OCI-LY1 (cell line): Measurements from ENCODE around the gene ANO6.

Experiments
- H2AFZ ChIP-seq: fragments of 200-600 bp; sonication (generic), shearing (Covaris generic); 2 replicates; pipeline ENCODE4 v1.6.0; 2014; ENCODE audit warnings: antibody characterized with exemption, mild to moderate bottlenecking, low read length
- H3F3A ChIP-seq: fragments of 200-600 bp; sonication (generic), shearing (Covaris generic); 2 replicates; pipeline ENCODE4 v1.6.0; 2014; ENCODE audit warnings: mild to moderate bottlenecking, antibody characterized with exemption, low read length, moderate library complexity; ENCODE audit not compliant: insufficient read depth
- H3K27ac ChIP-seq: fragments of 200-600 bp; sonication (generic); 2 replicates; pipeline ENCODE4 v1.5.1; 2014; ENCODE audit warnings: low read length, mixed run types, mild to moderate bottlenecking, low read depth; ENCODE audit not compliant: poor library complexity, severe bottlenecking
- H3K27me3 ChIP-seq: fragments of 200-600 bp; sonication (generic); 2 replicates; pipeline ENCODE4 v1.6.0; 2014; ENCODE audit warnings: antibody characterized with exemption, mild to moderate bottlenecking, low read length, moderate library complexity; ENCODE audit not compliant: insufficient read depth
- H3K36me3 ChIP-seq: fragments of 200-600 bp; sonication (generic); 2 replicates; pipeline ENCODE4 v1.6.1; 2014; ENCODE audit warnings: mild to moderate bottlenecking, antibody characterized with exemption, low read length, moderate library complexity, mixed read lengths; ENCODE audit not compliant: insufficient read depth
- H3K4me1 ChIP-seq: fragments of 200-600 bp; sonication (generic); 2 replicates; pipeline ENCODE4 v1.5.1; 2014; ENCODE audit warnings: mild to moderate bottlenecking, low read length, moderate library complexity; ENCODE audit not compliant: insufficient read depth, severe bottlenecking
- H3K4me2 ChIP-seq: fragments of 200-600 bp; sonication (generic), shearing (Covaris generic); 2 replicates; pipeline ENCODE4 v1.6.1; 2014; ENCODE audit warnings: low read length
- H3K4me3 ChIP-seq: fragments of 200-600 bp; sonication (generic); 2 replicates; pipeline ENCODE4 v1.5.1; 2014; ENCODE audit warnings: low read length, low read depth, mild to moderate bottlenecking, mixed read lengths; ENCODE audit not compliant: poor library complexity, severe bottlenecking
- H3K79me2 ChIP-seq: fragments of 200-600 bp; shearing (Covaris generic); 2 replicates; pipeline ENCODE4 v1.6.1; 2016; ENCODE audit warnings: mixed run types, low read length, mixed read lengths; ENCODE audit not compliant: insufficient read depth
- H3K9ac ChIP-seq: fragments of 200-600 bp; sonication (generic), shearing (Covaris generic); 2 replicates; pipeline ENCODE4 v1.6.1; 2014; ENCODE audit warnings: mild to moderate bottlenecking, low read length, mixed read lengths
- H3K9me2 ChIP-seq: fragments of 200-600 bp; sonication (generic), shearing (Covaris generic); 2 replicates; pipeline ENCODE4 v1.6.1; 2014; ENCODE audit warnings: low read depth, mild to moderate bottlenecking, low read length, mixed read lengths
- H3K9me3 ChIP-seq: fragments of 200-600 bp; shearing (Covaris generic); 2 replicates; pipeline ENCODE4 v1.6.1; 2014; ENCODE audit warnings: low read length, mixed read lengths
- H4K20me1 ChIP-seq: fragments of 200-600 bp; sonication (generic), shearing (Covaris generic); 2 replicates; pipeline ENCODE4 v1.6.0; 2016; ENCODE audit warnings: mild to moderate bottlenecking, low read length; ENCODE audit not compliant: insufficient read depth
- CTCF ChIP-seq: fragments of 200-600 bp; sonication (generic), shearing (Covaris generic); IDR thresholded peaks from 2 replicates; pipeline ENCODE4 v1.5.1; 2017; ENCODE audit warnings: mild to moderate bottlenecking, antibody characterized with exemption, low read length, moderate library complexity, mixed read lengths
- EZH2 ChIP-seq: fragments of 200-600 bp; sonication (generic), shearing (Covaris generic); IDR thresholded peaks from 2 replicates; pipeline ENCODE4 v1.8.0; 2017; ENCODE audit warnings: borderline replicate concordance, mixed run types, mild to moderate bottlenecking, antibody characterized with exemption, low read length, moderate library complexity, mixed read lengths

ANO6 gene

GRCh38 chr12:45326358-45326975 is 110.6 kb downstream of the ANO6 start:
- Histone ChIP-seq H3K27me3 (no peaks in the 10 kb centered on the region), H3K4me1 (no peaks in the 10 kb centered on the region), H3K9me3 (no peaks in the 10 kb centered on the region), H3K4me3 (no peak overlapping the region), H3F3A (no peaks in the 10 kb centered on the region), H3K36me3 (no peaks in the 10 kb centered on the region), H3K4me2 (no peak overlapping the region), H3K79me2 (no peaks in the 10 kb centered on the region), H4K20me1 (no peaks in the 10 kb centered on the region), H2AFZ (no peak overlapping the region), H3K9me2 (no peaks in the 10 kb centered on the region), H3K9ac (no peak overlapping the region), H3K27ac (no peak overlapping the region)
- TF ChIP-seq EZH2: no peak
- no peak for TF ChIP-seq CTCF

GRCh38 chr12:45327823-45328383 is 112.0 kb downstream of the ANO6 start:
- Histone ChIP-seq H3K4me3 (no peak overlapping the region), H3K9ac (no peak overlapping the region), H3K27me3 (no peaks in the 10 kb centered on the region), H3K4me2 (no peak overlapping the region), H4K20me1 (no peaks in the 10 kb centered on the region), H3K36me3 (no peaks in the 10 kb centered on the region), H3K4me1 (no peaks in the 10 kb centered on the region), H3K9me2 (no peaks in the 10 kb centered on the region), H3K79me2 (no peaks in the 10 kb centered on the region), H2AFZ (no peak overlapping the region), H3K9me3 (no peaks in the 10 kb centered on the region), H3K27ac (no peak overlapping the region), H3F3A (no peaks in the 10 kb centered on the region)
- TF ChIP-seq EZH2: no peak
- no peak for TF ChIP-seq CTCF

- H3K9me2 ChIP-seq: no peaks in the 10 kb centered on the region
- H3K27me3 ChIP-seq: no peaks in the 10 kb centered on the region
- H3K4me2 ChIP-seq: no peak overlapping the region
- H3F3A ChIP-seq: no peaks in the 10 kb centered on the region
- no peak overlapping the region for H2AFZ ChIP-seq
- no peaks in the 10 kb centered on the region for H3K4me1 ChIP-seq
- no peaks in the 10 kb centered on the region for H3K79me2 ChIP-seq
- H3K27ac ChIP-seq: no peak overlapping the region
- no peak overlapping the region for H3K9ac ChIP-seq
- no peaks in the 10 kb centered on the region for H4K20me1 ChIP-seq
- TF ChIP-seq EZH2 (no peak), CTCF (no peak)
- H3K9me3 ChIP-seq: no peaks in the 10 kb centered on the region
- no peaks in the 10 kb centered on the region for H3K36me3 ChIP-seq
- no peak overlapping the region for H3K4me3 ChIP-seq
Measured at GRCh38 chr12:45329238-45329637, 113.3 kb downstream of the ANO6 start.
